ENCODE results near the gene NKX1-1. TPM values are rescaled to one million over a fixed set of nuclear protein-coding genes. Genes with fewer than 3 reads are reported as not detected.

NKX1-1 gene
- total RNA-seq, 1 experiment from 2014 or later = not detected

DNA sequence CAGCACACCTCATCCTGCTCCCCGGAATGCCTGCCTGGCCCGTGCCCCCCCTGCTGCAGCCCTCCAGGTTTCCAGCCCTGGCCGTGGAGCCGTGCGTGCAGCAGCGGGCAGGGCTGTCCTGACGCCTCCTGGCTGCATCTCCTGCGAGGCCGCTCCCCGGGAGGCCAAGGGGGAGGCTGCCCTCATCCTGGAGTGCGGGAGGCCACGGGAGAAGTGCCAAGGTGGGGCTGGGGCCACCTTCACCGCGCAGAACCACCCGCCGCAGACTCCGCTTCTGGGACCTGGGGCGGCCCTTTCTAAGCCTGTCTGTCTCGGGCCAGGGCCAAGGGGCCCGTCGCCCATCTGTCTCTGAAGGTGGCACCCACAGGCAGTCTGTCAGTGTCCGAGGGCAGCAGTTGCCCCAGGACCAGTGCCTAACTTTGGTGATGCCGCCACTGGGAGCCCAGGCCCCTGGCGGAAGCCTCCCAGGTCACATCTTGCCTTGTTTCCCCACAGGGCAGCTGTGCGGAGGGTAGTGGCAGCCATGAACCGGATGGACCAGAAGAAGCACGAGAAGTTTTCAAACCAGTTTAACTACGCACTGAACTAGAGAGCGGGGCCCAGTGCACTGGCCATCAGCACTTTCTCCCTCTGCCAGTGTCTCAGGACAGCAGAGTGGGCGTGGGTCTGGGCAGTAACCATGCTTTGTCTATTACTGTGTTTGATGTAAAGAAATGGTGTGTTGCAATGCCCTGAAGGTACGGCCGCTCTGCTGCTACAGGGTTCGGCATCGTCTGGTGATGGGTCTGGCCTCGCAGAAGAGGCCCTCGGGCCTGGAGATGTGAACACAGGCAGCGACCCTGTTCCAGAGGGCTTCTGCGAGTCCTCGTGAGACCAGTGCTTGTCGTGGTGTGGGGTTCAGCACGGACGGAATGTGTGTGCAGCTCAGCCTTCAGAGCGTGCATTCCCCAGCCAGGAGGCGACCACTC is 20.6 kb downstream of the NKX1-1 start:
- DNase-seq (ENCODE audit: low read depth) = no peak

DNA sequence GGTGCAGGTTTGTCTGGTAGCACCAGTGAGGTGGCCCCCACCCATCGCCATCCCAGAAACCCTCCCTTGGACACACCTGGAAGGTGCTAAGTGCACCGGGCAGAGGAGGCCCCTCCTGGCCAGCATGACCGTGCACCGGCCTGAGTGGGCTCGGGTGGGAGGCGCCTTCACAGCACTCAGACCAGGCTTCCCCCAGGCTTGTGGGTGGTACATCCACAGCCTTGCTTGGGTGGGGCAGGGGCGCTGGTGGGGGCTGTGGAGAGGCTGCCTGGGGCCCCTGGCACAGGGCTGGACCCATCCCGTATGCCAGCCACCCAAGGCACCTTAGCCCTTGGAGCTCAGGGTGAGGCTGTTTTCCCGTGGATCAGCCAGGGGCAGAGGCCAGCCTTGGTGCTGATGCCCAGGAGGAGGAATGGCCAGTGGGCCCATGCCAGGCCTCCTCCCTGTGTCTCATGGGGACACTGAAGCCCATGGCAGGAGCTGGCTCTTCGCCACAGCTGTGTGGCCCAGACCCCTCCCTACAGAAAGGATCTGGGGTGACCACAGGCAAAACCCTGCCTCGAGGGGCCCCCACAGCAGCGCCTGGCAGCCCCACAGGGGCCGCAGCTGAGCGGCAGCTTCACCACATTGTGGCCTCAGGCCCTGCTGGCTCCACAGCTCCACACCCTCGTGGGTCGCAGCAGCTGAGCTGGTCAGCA is 21.4 kb downstream of the NKX1-1 start:
- no peak for DNase-seq (ENCODE audit: low read depth)

DNA sequence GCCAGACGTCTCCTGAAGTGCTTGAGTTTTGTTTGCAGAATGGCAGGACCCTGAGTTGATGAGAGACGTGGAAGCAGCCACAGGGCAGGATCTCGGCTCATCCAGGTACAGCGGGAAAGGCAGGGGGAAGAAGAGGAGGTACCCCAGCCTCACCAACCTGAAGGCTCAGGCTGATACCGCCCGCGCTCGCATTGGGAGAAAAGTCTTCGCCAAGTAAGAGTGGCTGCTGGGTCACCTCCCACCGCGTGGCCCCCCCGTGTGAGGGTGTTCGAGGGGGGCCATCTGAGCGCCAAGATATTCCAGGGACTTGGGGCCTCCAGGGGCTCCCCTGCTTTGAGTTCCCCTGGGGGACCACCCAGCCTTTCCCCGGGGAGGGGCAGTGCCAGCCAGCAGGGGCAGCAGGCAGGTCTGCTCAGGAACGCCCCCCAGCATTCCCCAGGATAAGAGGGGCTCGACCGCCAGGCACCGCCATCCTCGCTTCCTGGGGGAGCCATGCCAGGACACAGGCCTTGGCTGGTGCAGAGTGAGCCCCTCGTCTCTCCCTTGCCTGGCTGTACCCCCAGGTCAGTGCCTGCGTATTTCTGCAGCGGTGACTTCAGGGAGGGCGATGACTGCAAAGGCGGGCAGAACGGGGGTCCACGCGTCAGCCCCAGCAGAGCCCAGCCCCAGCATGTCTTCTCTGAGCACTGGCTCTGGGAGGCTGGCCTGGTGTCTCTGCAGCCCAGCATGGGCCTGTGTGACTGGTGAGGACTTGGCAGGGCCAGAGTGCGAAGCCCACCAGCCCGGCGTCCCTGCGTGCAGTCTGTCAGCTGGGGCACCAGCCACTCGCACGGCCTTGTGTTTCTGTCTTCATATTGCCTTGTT is 22.3 kb downstream of the NKX1-1 start:
- DNase-seq (ENCODE audit: low read depth) = no peak

DNA sequence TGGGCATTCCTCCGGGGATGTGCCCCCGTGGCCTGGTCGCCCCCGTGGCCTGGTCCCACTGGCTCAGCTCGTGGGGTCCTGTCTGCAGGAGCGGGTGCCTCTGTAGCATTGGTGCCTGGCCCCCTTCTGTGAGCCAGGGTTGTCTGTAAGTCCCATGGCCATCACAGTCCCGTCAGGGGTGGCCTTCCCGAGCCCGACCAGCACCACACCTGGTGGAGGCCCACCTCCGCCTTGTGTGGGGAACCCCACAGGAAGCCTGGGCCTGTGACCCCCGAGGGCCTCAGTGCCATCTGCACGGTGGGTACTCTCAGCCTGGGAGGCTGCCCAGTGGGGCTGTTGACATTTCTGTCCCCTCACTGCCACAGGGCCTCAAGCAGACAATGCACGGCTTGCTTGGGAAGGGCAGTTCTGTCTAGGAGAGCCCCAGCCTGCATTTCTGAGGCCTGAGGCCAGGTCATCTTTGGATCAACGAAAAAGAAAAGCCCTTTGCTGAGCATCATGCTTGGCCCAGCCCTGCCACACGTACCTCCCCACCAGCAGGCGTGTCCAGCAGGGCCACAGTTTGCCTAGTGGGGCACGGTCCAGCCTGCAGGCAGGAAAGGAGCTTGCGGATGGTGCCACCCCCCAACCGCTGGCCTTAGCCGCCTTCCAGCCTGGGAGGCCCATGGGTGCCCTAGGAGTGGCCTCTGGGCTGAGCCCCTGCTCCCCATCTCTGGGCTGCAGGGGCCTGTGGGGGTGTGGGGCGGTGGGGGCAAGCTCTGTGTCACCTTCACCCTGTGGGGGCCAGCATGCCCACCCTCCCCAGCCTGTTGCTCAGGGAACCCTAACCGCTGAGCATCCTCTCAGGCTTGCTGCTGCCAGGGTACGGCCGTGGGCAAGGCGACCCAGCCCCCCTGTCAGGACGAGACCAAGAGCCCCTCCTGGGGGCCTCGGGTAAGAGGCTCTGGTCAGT is 23.2 kb downstream of the NKX1-1 start:
- DNase-seq (ENCODE audit: low read depth) = no peak

DNA sequence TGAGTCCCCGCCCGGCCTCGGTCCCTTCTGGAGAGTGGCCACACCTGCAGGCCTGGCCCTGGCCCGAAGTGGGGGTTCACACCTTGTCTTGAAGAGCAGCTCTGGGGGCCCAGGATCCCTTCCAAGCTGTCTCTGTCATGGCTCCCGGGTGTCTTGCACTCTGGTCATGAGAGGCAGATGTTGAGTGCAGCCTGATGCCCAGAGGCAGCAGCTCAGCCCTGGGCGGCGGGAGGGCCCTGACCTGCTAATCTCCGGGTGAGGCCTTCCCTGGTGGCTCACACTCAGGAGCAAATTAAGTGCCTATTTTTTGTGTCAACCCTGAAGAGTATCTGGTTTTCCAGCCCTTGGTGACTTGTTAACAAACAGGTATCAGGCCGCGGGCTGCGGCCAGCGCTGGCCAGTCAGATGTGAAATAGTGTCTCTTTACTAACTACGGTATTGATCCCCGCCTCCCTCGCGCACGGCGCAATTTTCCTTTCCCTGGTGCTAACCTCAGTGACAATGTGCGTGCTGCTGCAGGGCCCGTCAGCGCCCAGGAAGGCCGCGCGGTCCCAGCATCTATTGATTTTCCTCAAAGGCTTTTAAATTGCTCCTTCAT is 24.2 kb downstream of the NKX1-1 start:
- no peak for DNase-seq (ENCODE audit: low read depth)

DNA sequence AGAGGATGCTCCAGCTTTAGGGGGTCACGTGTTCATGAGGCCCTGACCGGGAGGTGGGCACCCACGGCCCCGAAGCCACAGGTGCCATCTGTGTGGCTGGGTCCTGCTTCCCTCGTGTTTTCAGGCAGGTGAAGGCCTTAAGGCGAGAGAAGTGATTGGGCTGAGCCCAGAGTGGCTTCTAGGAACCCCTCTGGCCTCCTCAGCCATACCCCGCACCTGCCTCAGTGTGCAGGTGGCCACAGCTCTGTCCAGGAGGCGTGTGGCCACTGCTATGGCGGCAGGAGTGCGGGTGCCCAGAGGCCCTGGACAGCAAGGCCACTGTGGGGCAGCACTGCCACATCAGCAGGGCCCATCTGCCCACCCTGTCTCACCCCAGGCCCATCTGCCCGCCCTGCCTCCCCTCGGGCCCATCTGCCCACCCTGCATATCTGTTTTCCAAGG is 25.0 kb downstream of the NKX1-1 start:
- no peak for DNase-seq (ENCODE audit: low read depth)

DNA sequence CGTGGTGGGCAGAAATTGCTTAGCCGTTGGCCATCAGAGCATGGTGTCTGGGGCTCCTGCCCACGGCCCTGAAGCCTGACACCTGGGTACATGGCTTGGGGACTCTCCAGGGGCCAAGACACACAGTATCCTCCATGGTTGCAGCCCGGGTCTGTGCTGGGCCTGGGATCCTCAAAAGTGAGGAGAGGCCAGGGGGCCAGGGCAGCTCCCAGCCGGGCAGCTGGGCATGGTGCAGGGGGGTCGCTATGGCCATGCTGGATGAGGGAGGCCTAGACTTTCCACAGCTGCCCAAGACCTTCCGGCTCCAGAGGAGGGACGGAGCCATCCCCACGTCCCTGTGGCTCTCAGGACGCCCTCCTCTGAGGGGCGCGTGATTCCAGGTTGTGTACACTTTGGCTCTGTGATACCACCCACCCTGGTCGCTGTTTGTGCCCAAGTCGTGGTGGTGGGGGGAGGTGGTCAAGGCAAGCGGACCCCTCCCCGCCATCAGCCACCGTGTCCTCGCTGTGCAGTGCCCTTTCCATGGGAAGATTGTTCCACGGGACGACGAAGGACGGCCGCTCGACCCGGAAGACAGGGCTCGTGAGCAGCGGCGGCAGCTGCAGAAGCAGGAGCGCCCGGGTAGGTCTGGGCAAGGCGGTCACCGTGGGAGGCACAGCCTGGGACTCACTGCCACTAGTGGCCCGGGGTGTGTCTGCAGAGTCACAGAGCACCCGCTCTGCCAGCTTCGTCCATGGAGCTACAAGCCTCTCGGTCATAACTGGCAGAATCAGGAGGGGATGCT is 25.7 kb downstream of the NKX1-1 start:
- DNase-seq (ENCODE audit: low read depth) = no peak

DNA sequence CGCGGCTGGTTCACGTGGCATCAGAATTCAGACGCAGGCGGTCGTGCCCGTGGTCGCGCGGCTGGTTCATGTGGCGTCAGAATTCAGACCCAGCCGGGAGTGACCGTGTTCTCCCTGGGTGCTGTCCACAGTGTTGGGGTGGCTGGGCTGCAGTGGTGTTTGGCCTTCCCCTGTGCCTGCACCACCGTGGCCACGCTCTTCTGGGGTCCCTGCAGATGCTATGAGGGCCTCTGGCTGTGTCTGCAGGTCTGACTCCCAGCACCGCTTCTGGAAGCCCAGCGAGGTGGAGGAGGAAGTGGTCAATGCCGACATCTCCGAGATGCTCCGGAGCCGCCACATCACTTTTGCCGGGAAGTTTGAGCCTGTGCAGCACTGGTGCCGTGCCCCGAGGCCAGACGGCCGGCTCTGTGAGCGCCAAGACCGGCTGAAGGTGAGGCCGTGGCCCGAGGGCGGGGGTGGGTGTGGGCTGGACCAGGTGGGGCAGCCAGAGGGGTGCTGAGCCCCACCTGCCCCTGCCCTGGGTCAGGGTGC is 26.4 kb downstream of the NKX1-1 start:
- no peak for DNase-seq (ENCODE audit: low read depth)

DNA sequence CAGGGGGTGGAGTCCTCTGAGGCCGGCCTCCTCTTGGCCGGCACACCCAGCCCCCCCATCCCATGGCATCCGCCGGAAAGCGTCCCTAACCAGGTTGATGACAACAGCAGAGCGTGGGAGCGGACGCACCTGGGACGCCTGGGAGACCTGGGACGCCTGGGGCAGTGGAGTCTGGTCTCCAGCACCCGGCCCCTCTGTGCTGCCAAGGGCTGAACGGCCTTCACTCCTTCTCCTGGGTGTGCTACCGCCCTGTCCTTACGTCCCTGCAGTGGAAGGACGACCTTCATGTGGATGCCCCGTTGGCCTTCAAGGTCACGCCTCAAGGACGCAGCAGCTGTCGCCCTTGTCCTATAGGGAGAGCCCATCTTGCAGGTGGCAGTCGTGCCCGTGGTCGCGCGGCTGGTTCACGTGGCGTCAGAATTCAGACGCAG is 26.9 kb downstream of the NKX1-1 start:
- no peak for DNase-seq (ENCODE audit: low read depth)

DNA sequence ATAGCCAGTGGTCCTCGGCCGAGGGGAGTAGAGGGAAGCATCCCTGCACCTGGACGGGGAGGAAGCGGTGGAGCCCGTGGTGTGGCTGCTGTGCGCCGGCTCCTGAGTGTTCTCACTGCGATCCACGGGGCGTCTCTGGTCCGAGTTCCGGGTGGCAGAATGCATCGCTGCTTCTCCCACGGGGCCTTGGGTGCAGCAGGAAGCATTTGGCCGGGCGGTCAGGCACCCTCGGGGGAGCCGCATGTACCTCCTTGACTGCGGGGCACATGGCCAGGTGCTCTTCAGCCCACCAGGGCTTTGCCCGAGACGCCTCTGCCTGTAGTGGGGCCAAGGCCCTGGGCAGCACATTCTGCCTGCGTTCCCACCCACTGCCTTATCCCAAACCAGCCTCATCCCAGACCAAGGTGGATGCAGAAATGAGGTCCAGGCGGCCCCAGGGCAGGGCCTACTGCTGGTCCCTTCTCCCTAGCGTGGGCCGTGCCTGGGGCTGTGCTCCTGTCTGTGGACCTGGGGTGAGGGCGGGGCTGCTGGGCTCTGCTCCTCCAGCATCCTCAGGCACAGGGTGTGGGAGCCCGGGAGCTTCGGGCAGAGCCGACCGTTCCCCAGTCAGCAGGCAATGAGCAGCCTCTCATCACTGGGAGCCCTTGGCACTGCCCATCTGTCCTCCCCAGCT is 27.5 kb downstream of the NKX1-1 start:
- no peak for DNase-seq (ENCODE audit: low read depth)

DNA sequence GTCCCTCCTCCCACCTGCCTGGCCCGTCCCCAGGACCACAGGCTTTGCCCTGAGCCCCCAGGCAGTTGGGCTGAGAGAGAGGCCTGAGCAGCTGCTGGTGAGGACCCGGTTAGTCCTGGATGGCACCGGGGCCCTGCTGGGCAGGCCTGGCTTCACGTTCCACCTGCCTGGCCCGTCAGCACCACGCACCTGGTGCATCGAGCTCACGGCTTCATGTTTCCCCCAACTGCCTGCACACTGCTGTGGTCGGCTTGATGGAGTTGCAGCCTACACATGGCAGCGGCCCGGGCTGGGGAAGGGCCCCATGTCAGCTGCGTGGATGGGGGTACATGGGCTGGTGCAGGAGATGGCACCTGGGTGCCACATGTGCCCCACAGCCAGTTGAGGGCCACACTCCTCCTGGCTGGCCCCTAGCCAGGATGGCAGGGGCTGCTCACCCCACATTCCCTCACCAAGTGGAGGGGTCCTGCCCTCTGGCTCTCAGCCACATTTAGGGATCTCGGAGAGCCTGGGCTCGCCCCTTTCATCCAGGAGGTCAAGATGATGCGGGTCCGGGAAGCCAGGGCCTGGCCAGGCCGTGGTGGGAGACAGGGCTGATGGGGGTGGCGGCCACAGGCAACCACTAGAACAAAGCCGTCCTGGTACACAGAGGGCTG is 28.5 kb downstream of the NKX1-1 start:
- no peak for DNase-seq (ENCODE audit: low read depth)

DNA sequence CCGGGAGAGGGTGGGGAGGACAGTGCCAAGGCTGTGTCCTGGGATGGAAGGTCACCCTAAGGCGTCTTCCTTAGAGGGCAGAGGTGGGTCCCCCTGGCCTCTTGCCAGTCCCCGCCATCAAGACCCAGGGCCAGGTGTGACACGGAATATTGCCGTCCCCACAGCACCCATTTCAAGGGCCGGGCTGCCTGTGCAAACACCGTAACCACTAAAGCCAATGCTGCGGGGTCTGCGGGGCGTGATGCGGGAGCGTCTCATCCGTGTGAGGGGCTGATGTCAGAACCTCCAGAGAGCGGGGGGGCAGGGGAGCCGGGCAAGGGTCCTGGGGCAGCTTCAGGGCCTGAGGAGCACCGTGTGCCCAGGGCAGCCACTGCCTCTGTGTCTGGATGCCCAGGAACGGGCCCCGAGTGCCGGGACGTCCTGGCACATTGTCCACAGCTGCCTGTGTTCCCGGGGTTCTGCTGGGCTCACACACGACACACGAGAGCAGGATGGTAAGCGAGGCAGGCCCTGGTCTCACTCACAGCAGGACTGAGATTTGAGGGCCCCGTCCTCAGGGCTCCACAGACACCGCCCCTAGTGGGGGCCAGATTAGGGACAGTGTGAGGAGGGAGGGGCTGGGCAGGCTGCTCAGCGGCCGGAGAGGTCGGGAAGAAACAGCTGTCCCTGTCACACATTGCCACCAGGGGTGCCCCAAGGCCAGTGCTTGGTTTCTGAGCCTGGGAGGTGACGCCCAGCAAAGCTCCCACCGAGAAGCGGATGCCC is 29.2 kb downstream of the NKX1-1 start:
- DNase-seq (ENCODE audit: low read depth) = no peak

DNA sequence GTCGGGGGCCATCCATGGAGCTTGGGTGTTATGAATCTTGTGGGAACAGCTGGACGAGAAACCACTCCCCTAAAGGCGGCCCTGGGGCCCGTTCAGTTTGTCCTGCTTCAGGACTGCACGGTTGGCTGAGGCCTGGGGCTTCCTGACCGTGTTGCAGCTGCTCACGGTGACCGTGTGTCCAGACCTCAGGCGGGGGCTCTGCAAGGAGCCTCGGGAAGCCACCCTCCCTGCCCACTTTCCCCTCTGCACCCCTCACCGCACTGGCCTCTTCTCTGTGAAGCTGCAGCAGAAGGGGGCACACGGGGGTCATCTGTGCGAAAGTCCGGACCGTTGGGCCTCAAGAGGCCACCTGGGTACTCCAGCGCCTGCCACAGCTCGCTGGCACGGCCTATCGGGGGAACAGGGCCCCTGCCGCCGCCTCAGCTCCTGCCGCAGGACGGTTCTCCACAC is 29.8 kb downstream of the NKX1-1 start:
- DNase-seq (ENCODE audit: low read depth) = no peak

DNA sequence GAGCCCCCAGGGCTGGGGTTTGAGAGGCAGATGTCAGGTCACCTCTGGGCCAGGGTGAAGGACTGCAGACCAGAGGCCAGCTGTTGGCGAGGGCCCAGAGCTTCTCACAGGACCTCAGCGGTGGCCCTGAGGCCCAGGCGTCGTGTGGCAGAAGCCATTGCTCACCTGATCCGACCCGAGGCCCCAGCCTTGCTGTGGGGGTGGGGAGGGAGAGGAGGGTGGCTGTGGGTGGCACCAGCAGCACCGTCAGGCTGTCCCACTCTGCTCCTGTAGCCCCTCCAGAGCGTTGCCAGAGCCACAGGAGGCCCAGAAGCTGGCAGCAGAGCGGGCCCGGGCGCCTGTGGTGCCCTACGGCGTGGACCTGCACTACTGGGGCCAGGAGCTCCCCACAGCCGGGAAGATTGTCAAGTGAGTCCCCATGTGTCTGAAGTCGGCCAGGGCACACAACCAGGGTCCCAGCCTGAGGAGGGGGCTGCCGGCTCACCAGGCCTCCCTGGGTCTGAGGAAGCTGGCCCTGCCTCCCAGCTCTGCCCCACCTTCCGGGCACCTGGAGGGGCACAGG is 30.4 kb downstream of the NKX1-1 start:
- DNase-seq (ENCODE audit: low read depth) = no peak

DNA sequence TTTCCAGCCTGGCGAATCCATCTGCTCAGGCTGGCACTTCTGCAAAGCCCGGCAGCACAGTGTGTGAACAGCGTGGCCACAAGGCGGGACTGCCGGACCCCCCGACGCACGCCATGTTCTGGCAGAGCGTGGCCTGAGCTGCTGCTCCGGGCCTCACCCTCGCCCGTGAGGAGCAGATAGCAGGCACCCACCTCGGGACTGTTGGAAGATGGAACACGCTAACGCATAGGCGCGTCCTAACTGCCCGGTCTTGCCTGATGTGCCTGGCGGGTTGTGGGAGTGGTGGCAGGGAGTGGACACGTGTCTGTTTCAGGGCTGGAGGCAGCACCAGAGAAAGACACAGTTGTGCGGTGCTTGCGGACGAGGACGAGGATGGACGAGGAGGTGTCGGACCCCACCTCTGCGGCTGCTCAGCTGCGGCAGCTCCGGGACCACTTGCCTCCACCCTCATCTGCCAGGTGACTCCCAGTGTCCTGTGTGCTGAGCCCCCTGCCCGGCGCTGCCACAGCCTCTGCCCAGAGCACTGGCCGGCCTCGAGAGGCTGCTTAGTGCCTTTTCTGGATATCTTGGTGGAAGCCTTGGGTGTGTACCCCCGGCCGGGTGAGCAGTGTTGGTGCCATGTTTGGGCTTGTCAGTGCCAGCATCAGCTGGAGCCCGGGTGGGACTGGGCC is 31.1 kb downstream of the NKX1-1 start:
- no peak for DNase-seq (ENCODE audit: low read depth)

DNA sequence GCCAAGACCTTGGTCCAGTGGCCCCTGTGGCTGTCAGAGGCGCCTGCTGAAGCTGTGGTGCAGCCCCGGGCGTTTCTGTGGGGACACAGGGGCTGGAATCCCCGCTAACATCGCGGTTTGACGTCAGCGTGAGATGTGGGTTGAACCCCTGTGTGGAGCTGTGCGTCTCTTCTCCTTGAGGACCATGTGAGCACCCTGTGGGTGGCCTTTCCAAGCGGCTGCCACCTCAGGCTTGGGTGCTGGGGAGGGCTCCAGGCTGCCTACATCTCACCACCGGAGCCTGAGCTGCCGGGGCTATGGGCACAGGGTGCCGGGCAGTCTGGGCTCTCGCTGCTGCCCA is 31.6 kb downstream of the NKX1-1 start:
- no peak for DNase-seq (ENCODE audit: low read depth)

All from M059J (cell line).